GM23248 (cell line): ENCODE results near the gene HEXIM1. TPM values are rescaled to one million over a fixed set of nuclear protein-coding genes. Genes with fewer than 3 reads are reported as not detected.
"Not testable (repeated sequence)": the region's sequence is repeated elsewhere in the genome, so short reads cannot be mapped to it uniquely, and the experiment has no call there.

ENCODE experiments used
- DNase-seq: peaks from one replicate; pipeline ENCODE4 v3.0.0-alpha.2; 2015
- H2AFZ ChIP-seq: fragments of 200-600 bp; sonication (generic); 2 replicates; pipeline ENCODE4 v1.6.1; 2016; ENCODE audit warnings: antibody characterized with exemption
- H3F3A ChIP-seq: fragments of 200-600 bp; sonication (generic); 2 replicates; pipeline ENCODE4 v1.6.1; 2016; ENCODE audit warnings: mild to moderate bottlenecking, antibody characterized with exemption, mixed run types; ENCODE audit not compliant: insufficient read depth
- H3K27ac ChIP-seq: fragments of 200-600 bp; sonication (generic); 2 replicates; pipeline ENCODE4 v1.5.1; 2016; ENCODE audit warnings: mild to moderate bottlenecking
- H3K27me3 ChIP-seq: fragments of 200-600 bp; sonication (generic); replicated peaks from 2 replicates; pipeline ENCODE4 v1.6.1; 2016; ENCODE audit warnings: mild to moderate bottlenecking; ENCODE audit not compliant: insufficient read depth
- H3K36me3 ChIP-seq: fragments of 200-600 bp; sonication (generic); 2 replicates; pipeline ENCODE4 v1.6.1; 2016; ENCODE audit warnings: low read depth, mild to moderate bottlenecking
- H3K4me1 ChIP-seq: fragments of 200-600 bp; sonication (generic); 2 replicates; pipeline ENCODE4 v1.6.1; 2016; ENCODE audit warnings: mild to moderate bottlenecking; ENCODE audit not compliant: insufficient read depth
- H3K4me2 ChIP-seq: fragments of 200-600 bp; sonication (generic); one replicate; pipeline ENCODE4 v1.6.1; 2016; ENCODE audit warnings: mild to moderate bottlenecking; ENCODE audit not compliant: unreplicated experiment
- H3K4me3 ChIP-seq: fragments of 200-600 bp; sonication (generic); 2 replicates; pipeline ENCODE4 v1.5.1; 2016; ENCODE audit warnings: mild to moderate bottlenecking
- H3K79me2 ChIP-seq: fragments of 200-600 bp; sonication (generic); 2 replicates; pipeline ENCODE4 v1.6.1; 2016; ENCODE audit warnings: mild to moderate bottlenecking; ENCODE audit not compliant: insufficient read depth
- H3K9ac ChIP-seq: fragments of 200-600 bp; sonication (generic); 2 replicates; pipeline ENCODE4 v1.6.1; 2016; ENCODE audit warnings: mild to moderate bottlenecking
- H3K9me2 ChIP-seq: fragments of 200-600 bp; sonication (generic); 2 replicates; pipeline ENCODE4 v1.6.1; 2016; ENCODE audit warnings: mixed run types, mild to moderate bottlenecking, moderate library complexity; ENCODE audit not compliant: insufficient read depth
- H3K9me3 ChIP-seq: fragments of 200-600 bp; sonication (generic); one replicate; pipeline ENCODE4 v1.6.1; 2017; ENCODE audit warnings: low read depth
- H4K20me1 ChIP-seq: fragments of 200-600 bp; sonication (generic); 2 replicates; pipeline ENCODE4 v1.6.0; 2016; ENCODE audit not compliant: insufficient read depth
- EZH2 ChIP-seq: fragments of 200-600 bp; sonication (generic); IDR thresholded peaks from 2 replicates; pipeline ENCODE4 v1.6.1; 2018; ENCODE audit warnings: antibody characterized with exemption, mild to moderate bottlenecking; ENCODE audit not compliant: insufficient read depth, poor library complexity, severe bottlenecking
- EZH2phosphoT487 ChIP-seq: fragments of 200-600 bp; sonication (generic); IDR thresholded peaks from 2 replicates; pipeline ENCODE4 v1.6.1; 2018; ENCODE audit warnings: antibody characterized with exemption, moderate library complexity, mild to moderate bottlenecking, low read depth; ENCODE audit not compliant: insufficient read depth
- WGBS, 2 experiments: methylation state at CpG; one replicate each; pipeline ENCODE4 v1.1.6; 2015 to 2017; ENCODE audit warnings: low lambda C conversion rate in 2 of 2, low coverage in 1 of 2; ENCODE audit errors: missing lambda C conversion rate in 2 of 2; 5-methylcytosine and 5-hydroxymethylcytosine counted together
- in situ Hi-C: fragments of 300-500 bp; cut with MboI; formaldehyde crosslinking; loops from 2 replicates; pipeline ENCODE4 v1.15.0; 2020
- polyA plus RNA-seq: library from polyadenylated mRNA; unstranded; fragments of >200 nt; fragmentation: Nextera tagmentation; extraction: Ambion mirVana; gene quantifications from 2 replicates; pipeline ENCODE4 v1.2.1, GENCODE V29; 2016
- total RNA-seq: library from RNA; depleted of rRNA; stranded (reverse); fragments of >200 nt; shearing (Covaris generic); gene quantifications from 2 replicates; pipeline ENCODE4 v1.2.3, GENCODE V29; 2014

Gene HEXIM1
- total and polyA plus RNA-seq, 2 experiments from 2014 or later = 10.6 to 16.2 TPM

GRCh38 chr17:45121055-45121454, 27.2 kb upstream of the HEXIM1 start:
- H3K4me1 ChIP-seq = peaks cover 31% of the 10 kb centered on the region
- no peaks in the 10 kb centered on the region for H3F3A ChIP-seq
- in situ Hi-C loops = loop anchor here (5.0 to 10.0 kb wide), 2 partner anchors 66 to 199 kb away; partner anchors contain the start of gene DCAKD
- H3K36me3 ChIP-seq = no peaks in the 10 kb centered on the region; the same call in 1 of the 2 replicates
- H2AFZ ChIP-seq = no peak overlapping the region
- no peak for DNase-seq
- no peak overlapping the region for H3K4me3 ChIP-seq
- peaks cover 37% of the 10 kb centered on the region for H3K79me2 ChIP-seq
- H3K9me3 ChIP-seq = no peaks in the 10 kb centered on the region
- H3K4me2 ChIP-seq = no peak overlapping the region
- WGBS, 2 experiments = 94 to 96% methylated on average over 27 to 45 of the region's 45 CpGs
- H3K27ac ChIP-seq = no peak overlapping the region
- H3K9ac ChIP-seq = no peak overlapping the region
- TF ChIP-seq EZH2phosphoT487 (no peak), EZH2 (no peak)
- no peaks in the 10 kb centered on the region for H3K9me2 ChIP-seq
- no peaks in the 10 kb centered on the region for H4K20me1 ChIP-seq
- no peaks in the 10 kb centered on the region for H3K27me3 ChIP-seq

GRCh38 chr17:45123076-45123770, 25.1 kb upstream of the HEXIM1 start:
- Histone ChIP-seq H3K27ac (0 out of 2 replicates have a peak overlapping the region, but pooled peaks have one; percentile 15), H3K4me2 (peak overlapping the region; percentile 76), H3K4me3 (no peak overlapping the region), H3K9me2 (no peaks in the 10 kb centered on the region), H3F3A (no peaks in the 10 kb centered on the region), H3K9me3 (no peaks in the 10 kb centered on the region), H3K9ac (peak overlapping the region; percentile 25; the same call in 1 of the 2 replicates), H3K79me2 (peaks cover 44% of the 10 kb centered on the region), H2AFZ (no peak overlapping the region), H3K36me3 (no peaks in the 10 kb centered on the region), H4K20me1 (no peaks in the 10 kb centered on the region), H3K4me1 (peaks cover 40% of the 10 kb centered on the region), H3K27me3 (no peaks in the 10 kb centered on the region)
- 84 to 88% methylated on average over 6 of the region's 6 CpGs for WGBS, 2 experiments
- TF ChIP-seq EZH2 (no peak), EZH2phosphoT487 (no peak)
- in situ Hi-C loops = loop anchor here (5.0 to 10.0 kb wide), 2 partner anchors 68 to 201 kb away; partner anchors contain the start of gene DCAKD
- no peak for DNase-seq

- Histone ChIP-seq H3K4me2 (peak overlapping the region; percentile 76), H4K20me1 (no peaks in the 10 kb centered on the region), H3K9ac (peak overlapping the region; percentile 74), H3K79me2 (peaks cover 48% of the 10 kb centered on the region), H3K27ac (peak overlapping the region; percentile 57), H2AFZ (peak overlapping the region; percentile 56), H3F3A (no peaks in the 10 kb centered on the region), H3K36me3 (no peaks in the 10 kb centered on the region), H3K9me3 (no peaks in the 10 kb centered on the region), H3K4me1 (peaks cover 43% of the 10 kb centered on the region), H3K27me3 (no peaks in the 10 kb centered on the region), H3K4me3 (no peak overlapping the region), H3K9me2 (no peaks in the 10 kb centered on the region)
- peak; percentile 94 for DNase-seq
- in situ Hi-C loops = loop anchor here (5.0 to 10.0 kb wide), 2 partner anchors 69 to 202 kb away; partner anchors contain the start of gene DCAKD
- TF ChIP-seq EZH2 (no peak), EZH2phosphoT487 (no peak)
- 55 to 57% methylated on average over 13 to 15 of the region's 15 CpGs for WGBS, 2 experiments
Observed at GRCh38 chr17:45123930-45124796, 24.1 kb upstream of the HEXIM1 start.

- Histone ChIP-seq H3K27ac (peak overlapping the region; percentile 57), H3K79me2 (peaks cover 54% of the 10 kb centered on the region), H3K9ac (peak overlapping the region; percentile 74), H2AFZ (peak overlapping the region; percentile 56; the same call in 1 of the 2 replicates), H3K4me1 (peaks cover 43% of the 10 kb centered on the region)
- in situ Hi-C loops = loop anchor here (5.0 to 10.0 kb wide), 2 partner anchors 70 to 202 kb away; partner anchors contain the start of gene DCAKD
- H3K9me2 ChIP-seq, H3F3A ChIP-seq, H3K4me2 ChIP-seq, H3K4me3 ChIP-seq, H4K20me1 ChIP-seq, H3K9me3 ChIP-seq, H3K36me3 ChIP-seq, H3K27me3 ChIP-seq, DNase-seq: not testable (repeated sequence)
- 69 to 71% methylated on average over 5 of the region's 5 CpGs for WGBS, 2 experiments
Observed at GRCh38 chr17:45124797-45125122, 23.5 kb upstream of the HEXIM1 start.
